Measurements from ENCODE around the gene RGS13. TPM values are rescaled to one million over a fixed set of nuclear protein-coding genes. Genes with fewer than 3 reads are reported as not detected.

RGS13 gene
- total and polyA plus RNA-seq, 2 donors (not counting 3 experiments of a cell fraction or from before 2014, with no cell fraction given), result not detected

DNA sequence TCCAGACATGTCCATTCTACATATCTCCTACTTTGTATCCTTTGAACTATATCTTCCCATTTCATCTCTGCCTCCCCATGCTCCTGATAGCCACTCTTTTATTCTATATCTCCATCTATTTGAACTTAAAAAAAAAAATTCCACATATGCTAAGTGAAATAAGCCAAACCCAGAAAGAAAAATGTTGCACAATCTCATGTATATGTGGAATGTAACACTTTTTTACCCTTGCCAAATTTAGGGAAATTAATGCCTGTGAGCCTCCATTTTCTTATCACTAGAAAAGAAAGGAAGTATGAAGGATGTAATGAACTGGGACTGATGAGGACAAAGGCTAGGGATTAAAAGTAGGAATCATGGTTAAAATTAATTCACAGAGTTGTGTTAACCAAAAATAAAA is 53.5 kb downstream of the RGS13 start:
- Histone ChIP-seq H2AFZ (ENCODE audit: low read depth, low read length) (no peak overlapping the region), H3K4me1 (ENCODE audit: control insufficient read depth, extremely low read depth, insufficient read depth, low read length) (no peaks in the 10 kb centered on the region), H3K4me3 (replicated peaks in 1 of 3; ENCODE audit: insufficient read depth in 1 of 3, low read depth in 1 of 3, low read length in 3 of 3) (no peak overlapping the region), H3K27me3 (ENCODE audit: control insufficient read depth in 2 of 2, insufficient read depth in 2 of 2, low read length in 2 of 2) (no peaks in the 10 kb centered on the region), H4K20me1 (replicated peaks; ENCODE audit: control insufficient read depth, extremely low read depth, insufficient read depth, low read length) (no peaks in the 10 kb centered on the region), H3K27ac (ENCODE audit: insufficient read depth, low read depth, low read length) (no peak overlapping the region), H3K4me2 (ENCODE audit: insufficient read depth, low read length) (no peak overlapping the region), H3K36me3 (ENCODE audit: control insufficient read depth in 2 of 2, extremely low read depth in 1 of 2, insufficient read depth in 2 of 2, low read length in 2 of 2) (no peaks in the 10 kb centered on the region), H3K9me3 (replicated peaks; ENCODE audit: control insufficient read depth, insufficient read depth, low read length) (no peaks in the 10 kb centered on the region), H3K9ac (replicated peaks; ENCODE audit: extremely low read depth, insufficient read depth, low read length) (no peak overlapping the region), H3K79me2 (ENCODE audit: control insufficient read depth, insufficient read depth, low read length) (no peaks in the 10 kb centered on the region), H3K9me1 (replicated peaks; ENCODE audit: control insufficient read depth, extremely low read depth, insufficient read depth, low read length) (no peaks in the 10 kb centered on the region)
- no TSS peak for BruUV-seq (replicated peaks)
- CTCF ChIA-PET, result no interaction called here
- DNase-seq (ENCODE audit: low read depth, low spot score) (no peak), FAIRE-seq (no peak)
- intact Hi-C loops (cut with micrococcal nuclease), result no loop called here
- POLR2A ChIA-PET, result no interaction called here
- dilution Hi-C loops (cut with MboI; ENCODE audit: extremely low pct_ligation_motif_present, low sequenced_read_pairs), result no loop called here
- TF ChIP-seq, protein P1, sequence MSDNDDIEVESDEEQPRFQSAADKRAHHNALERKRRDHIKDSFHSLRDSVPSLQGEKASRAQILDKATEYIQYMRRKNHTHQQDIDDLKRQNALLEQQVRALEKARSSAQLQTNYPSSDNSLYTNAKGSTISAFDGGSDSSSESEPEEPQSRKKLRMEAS (IDR thresholded peaks at IDR 0.05; ENCODE audit: insufficient read depth, insufficient read length), result no peak
- TF ChIP-seq POLR2AphosphoS5 (IDR thresholded peaks at IDR 0.05; ENCODE audit: insufficient read depth, low read depth, low read length) (no peak), POLR2A (IDR thresholded peaks at IDR 0.05; ENCODE audit: low read depth, low read length) (no peak), MYC (IDR thresholded peaks at IDR 0.05; ENCODE audit: low read depth, low read length) (no peak), FOS (IDR thresholded peaks at IDR 0.05; ENCODE audit: borderline replicate concordance, insufficient read depth, low read length) (no peak), JUN (IDR thresholded peaks at IDR 0.05; ENCODE audit: borderline replicate concordance, insufficient read depth, insufficient read length, low read depth) (no peak), EZH2 (IDR thresholded peaks at IDR 0.05; ENCODE audit: borderline replicate concordance, low read depth, low read length, severe bottlenecking) (no peak), GATA2 (IDR thresholded peaks at IDR 0.05; ENCODE audit: insufficient read depth, insufficient read length, low read depth, low read length) (no peak)
- TF ChIP-seq, protein P2, sequence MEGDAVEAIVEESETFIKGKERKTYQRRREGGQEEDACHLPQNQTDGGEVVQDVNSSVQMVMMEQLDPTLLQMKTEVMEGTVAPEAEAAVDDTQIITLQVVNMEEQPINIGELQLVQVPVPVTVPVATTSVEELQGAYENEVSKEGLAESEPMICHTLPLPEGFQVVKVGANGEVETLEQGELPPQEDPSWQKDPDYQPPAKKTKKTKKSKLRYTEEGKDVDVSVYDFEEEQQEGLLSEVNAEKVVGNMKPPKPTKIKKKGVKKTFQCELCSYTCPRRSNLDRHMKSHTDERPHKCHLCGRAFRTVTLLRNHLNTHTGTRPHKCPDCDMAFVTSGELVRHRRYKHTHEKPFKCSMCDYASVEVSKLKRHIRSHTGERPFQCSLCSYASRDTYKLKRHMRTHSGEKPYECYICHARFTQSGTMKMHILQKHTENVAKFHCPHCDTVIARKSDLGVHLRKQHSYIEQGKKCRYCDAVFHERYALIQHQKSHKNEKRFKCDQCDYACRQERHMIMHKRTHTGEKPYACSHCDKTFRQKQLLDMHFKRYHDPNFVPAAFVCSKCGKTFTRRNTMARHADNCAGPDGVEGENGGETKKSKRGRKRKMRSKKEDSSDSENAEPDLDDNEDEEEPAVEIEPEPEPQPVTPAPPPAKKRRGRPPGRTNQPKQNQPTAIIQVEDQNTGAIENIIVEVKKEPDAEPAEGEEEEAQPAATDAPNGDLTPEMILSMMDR (IDR thresholded peaks at IDR 0.05; ENCODE audit: extremely low read depth in 1 of 2, insufficient read depth in 1 of 2, low read depth in 1 of 2, low read length in 2 of 2), result no peak

Measured in endothelial cell of umbilical vein (primary cell).